Neural progenitor cell (in vitro differentiated cells): ENCODE results near the gene LDB3. TPM values are rescaled to one million over a fixed set of nuclear protein-coding genes. Genes with fewer than 3 reads are reported as not detected.

Experiments
- DNase-seq: peaks from one replicate; pipeline ENCODE4 v3.0.0-alpha.2; 2016; ENCODE audit warnings: low spot score
- H2AFZ ChIP-seq: fragments of 200-600 bp; sonication (generic); replicated peaks from 2 replicates; pipeline ENCODE4 v1.6.1; 2016; ENCODE audit warnings: antibody characterized with exemption
- H3F3A ChIP-seq: fragments of 200-600 bp; sonication (generic); 2 replicates; pipeline ENCODE4 v1.6.1; 2016; ENCODE audit warnings: antibody characterized with exemption, low read depth
- H3K27ac ChIP-seq: fragments of 200-600 bp; sonication (generic); 2 replicates; pipeline ENCODE4 v1.5.1; 2016; ENCODE audit warnings: mild to moderate bottlenecking
- H3K27me3 ChIP-seq: fragments of 200-600 bp; sonication (generic); 2 replicates; pipeline ENCODE4 v1.6.1; 2016; ENCODE audit warnings: mild to moderate bottlenecking, moderate library complexity
- H3K36me3 ChIP-seq: fragments of 200-600 bp; sonication (generic); 2 replicates; pipeline ENCODE4 v1.5.1; 2016
- H3K4me1 ChIP-seq: fragments of 200-600 bp; sonication (generic); 2 replicates; pipeline ENCODE4 v1.6.1; 2016; ENCODE audit warnings: mixed run types
- H3K4me2 ChIP-seq: fragments of 200-600 bp; sonication (generic); 2 replicates; pipeline ENCODE4 v1.6.1; 2016
- H3K4me3 ChIP-seq: fragments of 200-600 bp; sonication (generic); 2 replicates; pipeline ENCODE4 v1.5.1; 2016
- H3K79me2 ChIP-seq: fragments of 200-600 bp; sonication (generic); 2 replicates; pipeline ENCODE4 v1.6.1; 2016; ENCODE audit warnings: low read depth
- H3K9ac ChIP-seq: fragments of 200-600 bp; sonication (generic); 2 replicates; pipeline ENCODE4 v1.6.1; 2016
- H3K9me3 ChIP-seq: fragments of 200-600 bp; sonication (generic); 2 replicates; pipeline ENCODE4 v1.5.1; 2016; ENCODE audit warnings: low read depth
- H4K20me1 ChIP-seq: fragments of 200-600 bp; sonication (generic); 2 replicates; pipeline ENCODE4 v1.6.1; 2016; ENCODE audit warnings: low read depth
- H3K27ac Mint-ChIP-seq: 3 replicates; pipeline ENCODE4 v1.8.0; 2021; ENCODE audit warnings: mixed read lengths
- H3K27me3 Mint-ChIP-seq: 2 replicates; pipeline ENCODE4 v1.8.0; 2022; ENCODE audit warnings: low read depth, mild to moderate bottlenecking, inconsistent platforms, moderate library complexity, mixed read lengths; ENCODE audit not compliant: insufficient read depth
- H3K36me3 Mint-ChIP-seq: 3 replicates; pipeline ENCODE4 v1.8.0; 2021; ENCODE audit warnings: mixed read lengths
- H3K4me1 Mint-ChIP-seq: 3 replicates; pipeline ENCODE4 v1.8.0; 2021; ENCODE audit warnings: mixed read lengths
- H3K4me3 Mint-ChIP-seq: 3 replicates; pipeline ENCODE4 v1.8.0; 2021; ENCODE audit warnings: mild to moderate bottlenecking, moderate library complexity, mixed read lengths
- H3K9me3 Mint-ChIP-seq: 3 replicates; pipeline ENCODE4 v1.8.0; 2020; ENCODE audit warnings: mixed read lengths
- EZH2 ChIP-seq: fragments of 200-600 bp; sonication (generic); IDR thresholded peaks from 2 replicates; pipeline ENCODE4 v1.6.1; 2017; ENCODE audit warnings: antibody characterized with exemption, mild to moderate bottlenecking, moderate library complexity
- EZH2phosphoT487 ChIP-seq: fragments of 200-600 bp; sonication (generic); IDR thresholded peaks from 2 replicates; pipeline ENCODE4 v1.6.1; 2017; ENCODE audit warnings: antibody characterized with exemption
- total RNA-seq: library from RNA; depleted of rRNA; stranded (reverse); fragments of >200 nt; gene quantifications from 2 replicates; pipeline ENCODE4 v1.2.3, GENCODE V29; 2015; ENCODE audit warnings: low replicate concordance
- TF ChIP-seq, protein P1 (sequence below): fragments of 200-600 bp; sonication (generic); IDR thresholded peaks from 2 replicates; pipeline ENCODE4 v1.5.1; 2017; ENCODE audit warnings: antibody characterized with exemption, mild to moderate bottlenecking

LDB3 gene
- total RNA-seq, 1 donor from 2014 or later: not detected

DNA sequence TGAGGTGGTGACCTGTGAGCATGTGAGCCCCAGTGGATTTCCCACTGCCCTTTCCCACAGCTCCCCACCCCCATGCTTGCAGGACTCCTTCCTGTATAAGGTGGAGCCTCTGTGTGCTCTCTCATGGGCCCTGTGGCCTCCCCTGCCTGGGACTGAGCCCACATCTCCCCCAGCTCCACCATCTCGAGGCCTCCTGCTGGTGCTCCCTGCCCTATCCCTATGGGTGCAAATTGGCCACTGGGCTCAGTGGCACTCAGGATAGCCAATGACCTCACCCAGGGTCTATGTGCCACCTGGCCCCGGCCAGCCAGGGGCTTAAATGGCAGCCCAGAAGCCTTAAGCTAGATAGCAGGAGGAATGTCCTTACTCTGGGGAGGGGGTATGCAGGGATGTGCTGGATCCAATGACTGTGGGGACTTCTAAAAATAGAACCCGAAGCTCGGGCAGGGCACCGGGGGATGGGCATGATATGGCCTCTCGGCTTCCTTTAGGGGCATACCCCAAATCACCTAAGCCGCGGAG lies 2.0 kb downstream of the LDB3 start:
- Mint-ChIP-seq H3K4me1 (peaks cover 44% of the 10 kb centered on the region), H3K9me3 (no peaks in the 10 kb centered on the region), H3K27ac (no peak overlapping the region), H3K27me3 (peaks cover 2% of the 10 kb centered on the region), H3K4me3 (no peak overlapping the region), H3K36me3 (no peaks in the 10 kb centered on the region)
- H3K4me2 ChIP-seq: no peak overlapping the region
- no peaks in the 10 kb centered on the region for H3K79me2 ChIP-seq
- H3K9me3 ChIP-seq: no peaks in the 10 kb centered on the region
- no peaks in the 10 kb centered on the region for H3K27me3 ChIP-seq
- DNase-seq: no peak
- no peak overlapping the region for H3K9ac ChIP-seq
- no peak overlapping the region for H3K4me3 ChIP-seq
- TF ChIP-seq, protein P1, sequence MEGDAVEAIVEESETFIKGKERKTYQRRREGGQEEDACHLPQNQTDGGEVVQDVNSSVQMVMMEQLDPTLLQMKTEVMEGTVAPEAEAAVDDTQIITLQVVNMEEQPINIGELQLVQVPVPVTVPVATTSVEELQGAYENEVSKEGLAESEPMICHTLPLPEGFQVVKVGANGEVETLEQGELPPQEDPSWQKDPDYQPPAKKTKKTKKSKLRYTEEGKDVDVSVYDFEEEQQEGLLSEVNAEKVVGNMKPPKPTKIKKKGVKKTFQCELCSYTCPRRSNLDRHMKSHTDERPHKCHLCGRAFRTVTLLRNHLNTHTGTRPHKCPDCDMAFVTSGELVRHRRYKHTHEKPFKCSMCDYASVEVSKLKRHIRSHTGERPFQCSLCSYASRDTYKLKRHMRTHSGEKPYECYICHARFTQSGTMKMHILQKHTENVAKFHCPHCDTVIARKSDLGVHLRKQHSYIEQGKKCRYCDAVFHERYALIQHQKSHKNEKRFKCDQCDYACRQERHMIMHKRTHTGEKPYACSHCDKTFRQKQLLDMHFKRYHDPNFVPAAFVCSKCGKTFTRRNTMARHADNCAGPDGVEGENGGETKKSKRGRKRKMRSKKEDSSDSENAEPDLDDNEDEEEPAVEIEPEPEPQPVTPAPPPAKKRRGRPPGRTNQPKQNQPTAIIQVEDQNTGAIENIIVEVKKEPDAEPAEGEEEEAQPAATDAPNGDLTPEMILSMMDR: no peak
- TF ChIP-seq EZH2phosphoT487: no peak
- TF ChIP-seq EZH2: no peak
- no peaks in the 10 kb centered on the region for H3F3A ChIP-seq
- H2AFZ ChIP-seq: no peak overlapping the region
- peaks cover 38% of the 10 kb centered on the region for H3K4me1 ChIP-seq
- H4K20me1 ChIP-seq: no peaks in the 10 kb centered on the region
- no peak overlapping the region for H3K27ac ChIP-seq
- no peaks in the 10 kb centered on the region for H3K36me3 ChIP-seq

DNA sequence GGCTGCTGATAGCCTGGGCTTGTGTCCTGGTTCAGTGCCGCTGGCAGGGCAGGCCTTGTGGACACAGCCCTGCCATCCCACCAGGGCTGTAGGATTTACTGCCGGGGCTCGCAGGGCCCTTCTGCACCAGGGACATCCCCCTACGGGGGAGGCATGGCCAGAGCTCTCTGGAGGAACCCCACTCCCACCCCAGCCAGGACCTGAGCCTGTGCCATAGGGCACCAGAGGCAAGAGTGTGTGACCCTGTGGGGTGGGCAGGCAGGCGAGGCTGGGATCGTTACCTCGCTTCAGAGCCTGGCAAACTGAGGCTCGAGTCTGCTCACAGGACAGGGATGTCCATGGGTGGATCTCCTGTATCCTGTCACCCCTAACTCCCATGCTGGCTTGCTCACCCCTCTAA lies 2.6 kb downstream of the LDB3 start:
- Histone ChIP-seq H3K4me1 (peaks cover 34% of the 10 kb centered on the region), H3K4me2 (no peak overlapping the region), H3K4me3 (no peak overlapping the region), H3K9ac (no peak overlapping the region), H3K27ac (no peak overlapping the region), H4K20me1 (no peaks in the 10 kb centered on the region), H3K36me3 (no peaks in the 10 kb centered on the region), H3K9me3 (no peaks in the 10 kb centered on the region), H3K27me3 (no peaks in the 10 kb centered on the region), H2AFZ (no peak overlapping the region), H3K79me2 (no peaks in the 10 kb centered on the region), H3F3A (no peaks in the 10 kb centered on the region)
- no peak overlapping the region for H3K4me3 Mint-ChIP-seq
- no peak overlapping the region for H3K27ac Mint-ChIP-seq
- no peaks in the 10 kb centered on the region for H3K36me3 Mint-ChIP-seq
- H3K27me3 Mint-ChIP-seq: peaks cover 2% of the 10 kb centered on the region
- H3K9me3 Mint-ChIP-seq: no peaks in the 10 kb centered on the region
- no peak for DNase-seq
- TF ChIP-seq EZH2 (no peak), EZH2phosphoT487 (no peak)
- TF ChIP-seq, protein P1: no peak
- H3K4me1 Mint-ChIP-seq: peaks cover 42% of the 10 kb centered on the region

DNA sequence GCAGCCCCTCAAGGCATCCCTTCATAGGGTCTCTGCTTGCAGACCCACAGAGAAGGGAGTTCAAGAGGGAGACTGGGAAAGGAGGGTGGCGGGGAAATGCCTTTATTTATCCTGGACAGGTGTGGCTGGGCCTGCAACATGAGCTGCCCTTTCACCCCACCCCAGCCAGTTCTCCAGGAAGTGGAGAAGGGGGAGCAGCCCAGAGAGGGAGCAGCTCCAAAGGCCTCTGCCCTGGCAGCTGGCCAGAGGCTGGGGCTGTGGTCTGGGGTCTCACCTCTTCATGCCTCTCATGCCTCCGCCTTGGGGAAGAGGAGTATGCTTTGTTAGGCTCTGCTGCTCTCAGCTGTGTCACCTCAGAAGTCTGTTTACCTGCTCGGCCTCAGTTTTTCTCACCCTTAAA lies 3.1 kb downstream of the LDB3 start:
- no peak overlapping the region for H3K4me3 Mint-ChIP-seq
- DNase-seq: no peak
- Histone ChIP-seq H3K9ac (no peak overlapping the region), H3K9me3 (no peaks in the 10 kb centered on the region), H3K4me3 (no peak overlapping the region), H3K27ac (no peak overlapping the region), H3K4me1 (peaks cover 34% of the 10 kb centered on the region), H4K20me1 (no peaks in the 10 kb centered on the region), H2AFZ (no peak overlapping the region), H3K36me3 (no peaks in the 10 kb centered on the region), H3K79me2 (no peaks in the 10 kb centered on the region), H3K27me3 (no peaks in the 10 kb centered on the region), H3K4me2 (no peak overlapping the region), H3F3A (no peaks in the 10 kb centered on the region)
- H3K36me3 Mint-ChIP-seq: no peaks in the 10 kb centered on the region
- no peaks in the 10 kb centered on the region for H3K9me3 Mint-ChIP-seq
- H3K27ac Mint-ChIP-seq: no peak overlapping the region
- peaks cover 2% of the 10 kb centered on the region for H3K27me3 Mint-ChIP-seq
- no peak for TF ChIP-seq EZH2phosphoT487
- TF ChIP-seq, protein P1: no peak
- no peak for TF ChIP-seq EZH2
- H3K4me1 Mint-ChIP-seq: peaks cover 37% of the 10 kb centered on the region
